ENCODE data around the gene MAN2B2. TPM values are rescaled to one million over a fixed set of nuclear protein-coding genes. Genes with fewer than 3 reads are reported as not detected.
"Not testable (repeated sequence)": the region's sequence is repeated elsewhere in the genome, so short reads cannot be mapped to it uniquely, and the experiment has no call there.

Gene MAN2B2
- total RNA-seq, 2 donors from 2014 or later = 22.4 to 28.3 TPM

GRCh38 chr4:6647582-6648230 is 72.7 kb downstream of the MAN2B2 start:
- ATAC-seq = no peak
- intact Hi-C loops (cut with DNase I) = no loop called here
- Histone ChIP-seq H3K27ac (no peak overlapping the region), H3K4me3 (no peak overlapping the region), H3K27me3 (no peaks in the 10 kb centered on the region), H3K4me1 (peaks cover 9% of the 10 kb centered on the region), H3K36me3 (replicated peaks in 1 of 2; ENCODE audit: insufficient read depth in 1 of 2, low read depth in 2 of 2) (no peaks in the 10 kb centered on the region), H3K9me3 (no peaks in the 10 kb centered on the region)
- TF ChIP-seq, protein P1, sequence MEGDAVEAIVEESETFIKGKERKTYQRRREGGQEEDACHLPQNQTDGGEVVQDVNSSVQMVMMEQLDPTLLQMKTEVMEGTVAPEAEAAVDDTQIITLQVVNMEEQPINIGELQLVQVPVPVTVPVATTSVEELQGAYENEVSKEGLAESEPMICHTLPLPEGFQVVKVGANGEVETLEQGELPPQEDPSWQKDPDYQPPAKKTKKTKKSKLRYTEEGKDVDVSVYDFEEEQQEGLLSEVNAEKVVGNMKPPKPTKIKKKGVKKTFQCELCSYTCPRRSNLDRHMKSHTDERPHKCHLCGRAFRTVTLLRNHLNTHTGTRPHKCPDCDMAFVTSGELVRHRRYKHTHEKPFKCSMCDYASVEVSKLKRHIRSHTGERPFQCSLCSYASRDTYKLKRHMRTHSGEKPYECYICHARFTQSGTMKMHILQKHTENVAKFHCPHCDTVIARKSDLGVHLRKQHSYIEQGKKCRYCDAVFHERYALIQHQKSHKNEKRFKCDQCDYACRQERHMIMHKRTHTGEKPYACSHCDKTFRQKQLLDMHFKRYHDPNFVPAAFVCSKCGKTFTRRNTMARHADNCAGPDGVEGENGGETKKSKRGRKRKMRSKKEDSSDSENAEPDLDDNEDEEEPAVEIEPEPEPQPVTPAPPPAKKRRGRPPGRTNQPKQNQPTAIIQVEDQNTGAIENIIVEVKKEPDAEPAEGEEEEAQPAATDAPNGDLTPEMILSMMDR (IDR thresholded peaks at IDR 0.05) = no peak
- TF ChIP-seq POLR2A (IDR thresholded peaks at IDR 0.05) = no peak
- WGBS, 2 donors = 39 to 66% methylated on average over 6 of the region's 6 CpGs
- no peak for DNase-seq

DNA sequence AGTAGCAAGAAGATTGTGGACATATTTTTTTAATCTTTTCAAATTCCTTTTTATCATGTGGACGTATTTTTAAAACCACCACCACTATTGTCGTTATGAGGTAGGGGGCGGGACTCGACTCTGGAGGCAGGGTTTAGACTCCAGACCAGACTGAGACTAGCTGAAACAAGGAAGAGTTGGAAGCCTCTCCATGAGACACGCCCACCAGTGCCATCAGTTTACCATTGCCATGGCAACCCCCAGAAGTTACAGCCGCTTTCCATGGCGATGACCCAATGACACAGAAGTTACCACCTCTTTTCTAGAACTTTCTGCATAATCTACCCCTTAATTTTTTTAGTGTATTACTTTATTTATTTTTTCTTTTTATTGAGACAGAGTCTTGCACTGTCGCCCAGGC is 74.2 kb downstream of the MAN2B2 start:
- H3K27me3 ChIP-seq = no peaks in the 10 kb centered on the region
- H3K36me3 ChIP-seq (replicated peaks in 1 of 2; ENCODE audit: insufficient read depth in 1 of 2, low read depth in 2 of 2) = no peaks in the 10 kb centered on the region
- WGBS, 2 donors = 89 to 92% methylated on average over 8 of the region's 8 CpGs
- TF ChIP-seq POLR2A (IDR thresholded peaks at IDR 0.05) = no peak
- TF ChIP-seq, protein P1 (IDR thresholded peaks at IDR 0.05) = no peak
- ATAC-seq (no peak), DNase-seq (peak in 1 of 4 donors; percentile 0)
- H3K4me3 ChIP-seq = no peak overlapping the region
- intact Hi-C loops (cut with DNase I) = no loop called here
- no peak overlapping the region for H3K27ac ChIP-seq
- no peaks in the 10 kb centered on the region for H3K4me1 ChIP-seq
- no peaks in the 10 kb centered on the region for H3K9me3 ChIP-seq

GRCh38 chr4:6654211-6654610 is 79.2 kb downstream of the MAN2B2 start:
- H3K27me3 ChIP-seq; H3K36me3 ChIP-seq (replicated peaks in 1 of 2; ENCODE audit: insufficient read depth in 1 of 2, low read depth in 2 of 2); H3K9me3 ChIP-seq; H3K27ac ChIP-seq; H3K4me1 ChIP-seq; ATAC-seq; H3K4me3 ChIP-seq; intact Hi-C loops (cut with DNase I); DNase-seq: not testable (repeated sequence)
- WGBS, 2 donors = 69 to 100% methylated on average over 1 to 3 of the region's 3 CpGs

GRCh38 chr4:6655291-6655690 is 80.3 kb downstream of the MAN2B2 start:
- ATAC-seq; H3K9me3 ChIP-seq; H3K27me3 ChIP-seq; H3K4me1 ChIP-seq; DNase-seq; H3K4me3 ChIP-seq; intact Hi-C loops (cut with DNase I); H3K27ac ChIP-seq; H3K36me3 ChIP-seq (replicated peaks in 1 of 2; ENCODE audit: insufficient read depth in 1 of 2, low read depth in 2 of 2): not testable (repeated sequence)
- WGBS, 2 donors = 75 to 91% methylated on average over 2 of the region's 2 CpGs

DNA sequence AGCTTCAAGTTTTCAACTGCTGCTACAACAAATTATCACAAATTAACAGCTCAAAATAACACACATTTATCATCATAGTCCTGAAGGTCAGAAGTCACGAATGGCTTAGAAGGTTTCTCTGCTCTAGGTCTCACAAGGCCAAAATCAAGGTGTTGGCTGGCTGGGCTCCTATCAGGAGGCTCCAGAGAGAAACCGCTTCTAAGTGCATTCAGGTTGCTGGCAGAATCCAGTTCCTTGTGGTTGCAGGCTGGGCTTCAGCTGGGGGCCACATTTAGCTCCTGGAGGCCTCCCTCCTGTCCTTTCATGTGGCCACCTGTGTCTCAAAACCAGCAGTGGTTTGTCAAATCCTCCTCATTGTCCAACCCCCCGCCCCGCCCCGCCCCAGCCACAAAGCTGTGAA is 80.9 kb downstream of the MAN2B2 start:
- H3K27ac ChIP-seq = no peak overlapping the region
- ATAC-seq (no peak), DNase-seq (no peak)
- TF ChIP-seq POLR2A (IDR thresholded peaks at IDR 0.05) = no peak
- TF ChIP-seq, protein P1 (IDR thresholded peaks at IDR 0.05) = no peak
- 46 to 85% methylated on average over 2 to 5 of the region's 5 CpGs for WGBS, 2 donors
- H3K36me3 ChIP-seq (replicated peaks in 1 of 2; ENCODE audit: insufficient read depth in 1 of 2, low read depth in 2 of 2) = no peaks in the 10 kb centered on the region
- H3K4me3 ChIP-seq = no peak overlapping the region
- H3K27me3 ChIP-seq = no peaks in the 10 kb centered on the region
- peaks cover 10% of the 10 kb centered on the region for H3K4me1 ChIP-seq
- intact Hi-C loops (cut with DNase I) = no loop called here
- no peaks in the 10 kb centered on the region for H3K9me3 ChIP-seq
